Stimulated activated CD8-positive, alpha-beta memory T cell treated with anti-CD3 and anti-CD28 coated beads, Interleukin-4, amount 100 ng/mL, for 4 hours (primary cell): Measurements from ENCODE around the gene INTS14.

ENCODE experiments used
- DNase-seq, 2 donors: peaks; one replicate each; pipeline ENCODE4 v3.0.0-alpha.2; 2020; ENCODE audit warnings: low read depth in 2 of 2, low spot score in 1 of 2

The INTS14 gene

DNA sequence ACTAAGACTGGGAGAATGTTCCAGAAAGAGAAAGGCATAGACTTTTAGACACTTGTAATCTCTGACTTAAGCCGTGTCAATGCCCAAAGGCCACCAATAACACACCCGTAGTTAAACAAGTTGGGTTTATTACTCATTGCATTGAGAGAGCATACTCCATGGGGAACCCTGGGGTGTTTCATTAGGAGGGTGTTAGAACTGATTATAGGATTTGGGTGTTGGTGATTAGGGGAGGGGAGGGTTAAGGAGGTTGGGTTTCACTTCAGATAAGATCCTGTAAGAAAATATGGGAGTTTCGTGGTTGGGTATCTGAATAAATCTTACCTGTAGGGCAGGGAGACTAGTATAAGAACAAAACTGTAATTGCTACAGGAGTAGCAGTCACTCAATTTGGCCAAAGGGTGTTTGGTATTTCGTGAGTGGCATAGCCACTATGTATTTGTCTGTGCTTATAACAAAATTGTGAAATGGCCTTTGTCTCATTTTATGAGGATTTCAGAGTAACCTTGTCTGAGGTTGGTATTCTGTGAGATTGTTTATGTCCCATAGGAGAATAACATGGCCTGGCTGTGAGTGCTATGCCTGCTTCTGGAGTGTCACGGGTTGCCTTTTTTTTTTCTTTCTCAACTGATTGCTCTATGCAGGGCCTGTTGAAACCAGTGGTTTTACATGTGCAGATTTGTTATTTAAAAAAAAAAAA, 77.7 kb downstream of the INTS14 start:
- DNase-seq, result no peak

DNA sequence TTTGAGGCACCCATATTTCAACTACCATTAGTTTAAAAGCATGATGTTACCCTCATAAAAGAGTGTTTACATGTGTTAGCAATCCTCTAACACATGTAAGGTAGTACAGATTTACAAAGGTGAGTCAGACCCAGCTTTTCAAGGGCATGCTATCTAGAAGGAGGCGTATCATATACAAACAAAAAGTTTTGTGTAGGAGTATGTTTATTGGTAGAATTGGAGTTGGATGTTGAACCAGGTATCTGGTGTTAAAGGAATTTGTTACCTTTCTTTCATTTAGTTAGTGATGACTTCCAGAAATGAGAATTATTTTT, 78.2 kb downstream of the INTS14 start:
- DNase-seq, result no peak

DNA sequence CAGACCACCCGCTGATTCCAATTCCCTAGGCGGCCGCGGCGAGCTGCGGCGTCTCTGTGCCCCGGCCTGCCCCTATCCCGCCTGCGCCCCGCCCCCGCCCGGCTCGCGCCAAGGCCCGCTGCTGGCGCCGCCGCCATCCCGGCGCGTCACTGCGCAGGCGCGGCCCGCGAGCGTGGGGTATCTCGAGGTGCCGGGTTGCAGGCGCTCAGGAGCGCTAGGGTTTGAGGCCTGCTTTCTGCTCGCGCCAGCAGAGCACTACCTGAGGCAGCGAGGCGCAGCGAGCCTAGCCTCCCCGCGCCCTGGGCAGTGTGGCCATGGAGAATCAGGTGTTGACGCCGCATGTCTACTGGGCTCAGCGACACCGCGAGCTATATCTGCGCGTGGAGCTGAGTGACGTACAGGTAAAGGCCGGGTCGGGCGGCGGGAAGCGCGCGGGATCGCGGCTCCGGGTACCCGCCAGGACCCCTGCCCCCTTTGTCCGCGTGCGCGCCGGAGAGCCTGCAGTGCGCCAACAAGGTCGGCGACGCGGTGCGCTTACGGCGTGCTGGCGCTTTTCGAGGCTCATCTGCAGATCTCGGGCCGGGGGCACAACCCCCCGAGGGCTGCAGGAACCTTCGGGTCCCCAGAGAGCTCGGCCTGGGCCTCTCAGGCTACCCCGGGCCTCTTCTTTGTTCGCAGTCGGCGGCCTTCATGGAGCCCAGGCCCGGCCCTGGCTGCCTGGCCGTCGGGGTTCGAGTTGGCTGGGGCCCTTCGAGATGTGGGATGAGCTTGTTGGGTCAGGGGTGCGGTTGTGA, 80.4 kb downstream of the INTS14 start, which contains the start of gene HACD3:
TSS of gene HACD3 (plus strand) at position 146 of the 794 bp plus-strand sequence. CDS start at position 315, 169 bp downstream.
- peak; percentile 73 to 77 for DNase-seq

DNA sequence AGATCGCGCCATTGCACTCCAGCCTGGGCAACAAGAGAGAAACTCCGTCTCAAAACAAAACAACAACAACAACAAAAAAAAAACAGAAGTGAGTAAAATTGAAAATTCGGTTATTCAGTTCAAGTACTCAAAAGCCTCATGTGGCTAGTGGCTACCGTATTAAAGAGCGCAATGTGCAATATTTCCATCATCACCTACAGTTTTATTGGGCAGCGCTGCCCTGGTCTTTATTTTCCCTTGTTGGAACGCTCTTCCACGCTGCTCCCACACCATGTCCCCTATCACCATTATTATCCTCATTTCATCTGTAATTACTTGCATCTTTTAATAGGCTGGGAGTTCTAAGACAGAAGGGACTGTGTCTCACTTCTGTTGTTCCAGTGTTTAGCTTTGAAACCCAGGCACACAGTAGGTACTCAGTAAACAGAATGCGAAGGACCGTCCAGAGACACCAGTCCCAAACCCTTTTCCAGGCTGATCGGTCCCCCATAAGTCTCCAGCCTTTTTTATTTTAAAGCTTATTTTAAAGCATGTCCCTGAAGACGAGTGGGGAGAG, 81.1 kb downstream of the INTS14 start:
- DNase-seq, result no peak
